Activated naive CD8-positive, alpha-beta T cell treated with anti-CD3 and anti-CD28 coated beads, Interleukin-2, amount 10 ng/mL, durations not matched to agents 7 days and 5 days (primary cell): ENCODE results near the gene CLEC11A. TPM values are rescaled to one million over a fixed set of nuclear protein-coding genes. Genes with fewer than 3 reads are reported as not detected.
A peak's percentile ranks its signal among the peaks of the same experiment; 100 is the strongest.

Experiments
- ATAC-seq: fragments of 150-1000 bp; cut with Tn5 transposase; one replicate; pipeline ENCODE4 v1.10.0; 2021; ENCODE audit warnings: low read depth, moderate library complexity
- POLR2A ChIA-PET: fragments of 350-600 bp; sonication (Branson Sonifier 250); formaldehyde crosslinking; loops from one replicate; lab custom pipeline; 2021; ENCODE audit warnings: antibody characterized with exemption; lab: Charles Lee
- DNase-seq: peaks from one replicate; pipeline ENCODE4 v3.0.0; 2021
- H3K27ac Mint-ChIP-seq: one replicate; pipeline ENCODE4 v1.8.0; 2022; ENCODE audit warnings: mild to moderate bottlenecking, mixed read lengths
- H3K27me3 Mint-ChIP-seq: one replicate; pipeline ENCODE4 v1.8.0; 2022; ENCODE audit warnings: mild to moderate bottlenecking, moderate library complexity, mixed read lengths
- H3K36me3 Mint-ChIP-seq: one replicate; pipeline ENCODE4 v1.8.0; 2021; ENCODE audit warnings: mild to moderate bottlenecking, mixed read lengths
- H3K4me1 Mint-ChIP-seq: one replicate; pipeline ENCODE4 v1.8.0; 2021; ENCODE audit warnings: mixed read lengths
- H3K4me3 Mint-ChIP-seq: one replicate; pipeline ENCODE4 v1.8.0; 2022; ENCODE audit warnings: mild to moderate bottlenecking, moderate library complexity, mixed read lengths
- H3K9me3 Mint-ChIP-seq: one replicate; pipeline ENCODE4 v1.8.0; 2021; ENCODE audit warnings: mixed read lengths
- total RNA-seq, 2 experiments: library from RNA; stranded (reverse); gene quantifications; one replicate each; pipeline ENCODE4 v1.2.3, GENCODE V29; 2021

The CLEC11A gene
- total RNA-seq, 2 experiments from 2014 or later, result 2.4 to 2.7 TPM

DNA sequence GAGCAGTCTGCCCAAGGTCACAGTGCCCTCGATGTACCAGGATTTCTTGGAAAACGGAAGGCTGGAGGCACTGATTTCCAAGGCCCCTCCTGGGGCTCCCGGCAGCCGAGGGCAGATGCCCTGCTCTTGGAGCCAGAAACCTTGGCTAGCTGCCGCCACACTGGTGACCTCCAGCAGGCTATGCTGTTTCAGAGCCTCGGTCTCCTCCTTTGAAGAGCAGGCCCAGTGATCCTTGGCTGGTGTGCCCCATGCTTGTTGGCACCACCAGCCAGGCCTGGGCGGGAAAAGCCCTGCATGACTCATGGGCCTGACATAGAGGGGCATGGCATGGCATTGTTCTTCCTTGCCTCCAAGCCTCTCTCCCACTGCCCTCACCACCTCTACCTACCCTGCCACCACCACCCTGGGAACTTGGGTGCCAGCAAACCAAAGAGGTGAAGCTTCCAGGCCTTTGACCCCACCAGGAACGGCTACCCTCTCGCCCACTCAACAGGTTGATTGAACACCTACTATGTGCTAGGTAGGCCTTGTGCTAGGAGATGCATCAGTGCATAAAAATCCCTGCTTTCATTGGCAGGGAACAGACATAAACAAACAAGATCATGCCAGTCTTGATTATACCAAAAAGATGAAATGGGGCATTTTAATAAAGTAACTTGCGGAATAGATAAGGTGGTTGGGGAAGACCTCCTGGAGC, 1.6 kb upstream of the CLEC11A start:
- Mint-ChIP-seq H3K27me3 (peaks cover 41% of the 10 kb centered on the region), H3K9me3 (no peaks in the 10 kb centered on the region), H3K4me1 (peaks cover 16% of the 10 kb centered on the region), H3K27ac (no peak overlapping the region), H3K36me3 (peaks cover 2% of the 10 kb centered on the region), H3K4me3 (no peak overlapping the region)
- ATAC-seq (no peak), DNase-seq (no peak)
- POLR2A ChIA-PET, result no interaction called here

DNA sequence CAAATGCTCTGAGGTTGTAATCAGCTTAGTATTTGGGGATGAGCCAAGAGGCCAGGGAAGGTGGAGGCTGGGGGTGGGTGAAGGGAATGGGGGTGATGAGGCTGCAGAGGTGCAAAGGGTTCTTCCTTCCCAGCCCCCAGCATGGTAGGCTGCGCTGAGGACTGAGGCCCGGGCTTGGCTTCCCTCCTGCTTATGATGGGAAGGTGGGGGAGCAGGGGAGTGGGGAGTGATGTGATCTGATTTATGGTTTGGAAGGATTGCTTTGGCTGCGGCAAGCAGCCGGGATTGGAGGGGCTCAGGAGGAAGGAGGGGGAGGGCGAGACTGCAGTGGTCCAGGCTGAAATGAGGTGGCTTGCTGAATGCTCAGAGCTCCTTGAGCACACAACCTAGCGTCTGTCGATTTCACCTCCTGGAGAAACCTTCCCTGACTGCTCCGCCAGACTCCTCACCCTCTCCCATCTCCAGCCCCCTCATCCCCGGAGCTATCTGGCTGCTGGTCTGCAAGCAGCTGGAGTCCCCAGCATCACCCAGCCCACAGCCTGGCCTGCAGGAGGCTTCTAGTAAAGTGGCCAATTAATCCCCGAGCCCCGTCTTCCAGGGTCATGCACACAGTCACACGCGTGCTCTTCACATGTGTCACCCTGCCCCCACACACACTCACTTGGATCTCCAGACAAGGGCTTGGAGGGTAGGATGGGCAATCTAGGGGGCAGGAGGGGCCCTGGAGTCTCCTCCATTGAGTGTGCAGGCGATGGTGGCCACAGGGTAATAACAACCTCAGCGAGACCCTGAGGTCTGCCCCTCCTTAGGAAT, 757 bp upstream of the CLEC11A start:
- POLR2A ChIA-PET, result no interaction called here

DNA sequence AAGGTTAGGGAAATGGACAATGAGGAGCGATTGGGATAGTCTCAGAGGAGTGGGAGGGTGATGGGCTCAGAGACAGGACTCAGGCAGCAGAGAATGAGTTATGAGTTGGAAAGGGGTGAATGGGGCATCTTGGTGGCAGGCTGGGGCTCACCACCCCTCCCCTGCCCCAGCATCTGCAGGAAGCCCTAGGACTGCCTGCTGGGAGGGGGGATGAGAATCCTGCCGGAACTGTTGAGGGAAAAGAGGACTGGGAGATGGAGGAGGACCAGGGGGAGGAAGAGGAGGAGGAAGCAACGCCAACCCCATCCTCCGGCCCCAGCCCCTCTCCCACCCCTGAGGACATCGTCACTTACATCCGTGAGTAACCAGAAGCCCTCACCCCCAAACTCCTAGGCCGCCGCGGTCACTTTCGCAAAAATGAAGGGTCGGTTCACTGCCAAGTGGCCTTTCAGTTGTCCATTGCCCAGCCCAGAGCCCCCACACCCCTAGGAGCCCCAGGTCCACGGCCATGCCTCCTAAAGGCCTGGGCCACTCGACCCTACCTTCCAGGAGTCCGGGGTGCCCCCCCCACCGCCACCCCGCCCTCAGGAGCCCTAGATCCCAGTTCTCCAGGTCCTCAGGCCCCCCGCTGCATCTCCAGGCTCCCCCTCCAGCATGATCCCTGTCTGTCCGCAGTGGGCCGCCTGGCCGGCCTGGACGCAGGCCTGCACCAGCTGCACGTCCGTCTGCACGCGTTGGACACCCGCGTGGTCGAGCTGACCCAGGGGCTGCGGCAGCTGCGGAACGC, 764 bp downstream of the CLEC11A start:
- H3K9me3 Mint-ChIP-seq, result no peaks in the 10 kb centered on the region
- POLR2A ChIA-PET, result interaction anchor here (0.9 to 2.6 kb wide), 5 partner anchors 54 to 213 kb away, joined by 3 to 18 read pairs (median 7); partner anchors contain the start of gene JOSD2
- H3K27ac Mint-ChIP-seq, result no peak overlapping the region

More for the DNA sequence above, 757 bp upstream of the CLEC11A start:
- Mint-ChIP-seq H3K4me3 (no peak overlapping the region), H3K36me3 (peaks cover 3% of the 10 kb centered on the region), H3K27me3 (peaks cover 37% of the 10 kb centered on the region), H3K27ac (no peak overlapping the region), H3K4me1 (peaks cover 20% of the 10 kb centered on the region), H3K9me3 (no peaks in the 10 kb centered on the region)
- DNase-seq (no peak), ATAC-seq (no peak)

DNA sequence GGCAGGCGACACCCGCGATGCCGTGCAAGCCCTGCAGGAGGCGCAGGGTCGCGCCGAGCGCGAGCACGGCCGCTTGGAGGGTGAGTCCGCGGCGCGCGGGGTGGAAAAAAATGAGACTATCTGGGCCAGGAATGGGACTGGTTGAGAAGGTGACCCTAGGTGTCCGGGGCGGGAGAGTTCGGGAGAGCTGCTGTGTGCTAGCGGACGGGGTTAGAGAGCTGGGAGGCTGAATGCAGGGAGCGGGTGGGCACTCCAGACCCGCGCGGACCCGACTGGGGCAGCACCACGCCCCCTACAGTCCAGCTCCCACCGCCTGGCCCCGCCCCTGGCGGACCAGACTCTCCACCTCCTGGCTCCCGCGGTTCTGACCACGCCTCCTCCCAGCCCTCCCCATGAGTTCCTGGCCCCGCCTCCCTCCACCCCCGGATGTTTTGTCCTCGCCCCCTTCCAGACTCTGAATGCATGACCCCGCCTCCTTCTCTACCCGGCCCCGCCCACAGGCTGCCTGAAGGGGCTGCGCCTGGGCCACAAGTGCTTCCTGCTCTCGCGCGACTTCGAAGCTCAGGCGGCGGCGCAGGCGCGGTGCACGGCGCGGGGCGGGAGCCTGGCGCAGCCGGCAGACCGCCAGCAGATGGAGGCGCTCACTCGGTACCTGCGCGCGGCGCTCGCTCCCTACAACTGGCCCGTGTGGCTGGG, 1.5 kb downstream of the CLEC11A start:
- DNase-seq (peak; percentile 98), ATAC-seq (peak; percentile 84)
- POLR2A ChIA-PET, result interaction anchor here (0.5 to 2.6 kb wide), 14 partner anchors 12 to 641 kb away, joined by 3 to 18 read pairs (median 4); partner anchors contain the start of gene JOSD2
- peak overlapping the region; percentile 96 for H3K4me3 Mint-ChIP-seq
- peaks cover 3% of the 10 kb centered on the region for H3K36me3 Mint-ChIP-seq
- no peaks in the 10 kb centered on the region for H3K9me3 Mint-ChIP-seq
- H3K27ac Mint-ChIP-seq, result peak overlapping the region; percentile 94
- peaks cover 27% of the 10 kb centered on the region for H3K4me1 Mint-ChIP-seq
- H3K27me3 Mint-ChIP-seq, result peaks cover 32% of the 10 kb centered on the region

More for the DNA sequence above, 764 bp downstream of the CLEC11A start:
- H3K4me3 Mint-ChIP-seq, result peak overlapping the region; percentile 96
- ATAC-seq (no peak), DNase-seq (no peak)
- H3K27me3 Mint-ChIP-seq, result peaks cover 32% of the 10 kb centered on the region
- peaks cover 3% of the 10 kb centered on the region for H3K36me3 Mint-ChIP-seq
- H3K4me1 Mint-ChIP-seq, result peaks cover 27% of the 10 kb centered on the region

DNA sequence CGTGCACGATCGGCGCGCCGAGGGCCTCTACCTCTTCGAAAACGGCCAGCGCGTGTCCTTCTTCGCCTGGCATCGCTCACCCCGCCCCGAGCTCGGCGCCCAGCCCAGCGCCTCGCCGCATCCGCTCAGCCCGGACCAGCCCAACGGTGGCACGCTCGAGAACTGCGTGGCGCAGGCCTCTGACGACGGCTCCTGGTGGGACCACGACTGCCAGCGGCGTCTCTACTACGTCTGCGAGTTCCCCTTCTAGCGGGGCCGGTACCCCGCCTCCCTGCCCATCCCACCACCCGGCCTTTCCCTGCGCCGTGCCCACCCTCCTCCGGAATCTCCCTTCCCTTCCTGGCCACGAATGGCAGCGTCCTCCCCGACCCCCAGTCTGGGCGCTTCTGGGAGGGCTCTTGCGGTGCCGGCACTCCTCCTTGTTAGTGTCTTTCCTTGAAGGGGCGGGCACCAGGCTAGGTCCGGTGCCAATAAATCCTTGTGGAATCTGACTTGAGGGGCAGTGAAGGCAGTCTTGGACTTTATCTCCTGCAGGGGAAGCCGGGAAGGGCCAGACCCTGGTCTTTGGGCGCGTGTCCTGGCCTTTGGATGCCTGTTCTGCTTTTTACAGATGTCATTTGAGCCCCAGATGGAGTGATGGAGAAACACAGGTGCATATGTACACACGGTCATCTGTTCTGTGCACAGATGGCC, 2.2 kb downstream of the CLEC11A start:
- ATAC-seq (peak; percentile 71), DNase-seq (no peak)
- POLR2A ChIA-PET, result interaction anchor here (0.7 to 2.6 kb wide), 12 partner anchors 12 to 640 kb away, joined by 3 to 18 read pairs (median 4); partner anchors contain the start of gene JOSD2
- H3K36me3 Mint-ChIP-seq, result peaks cover 3% of the 10 kb centered on the region
- peaks cover 27% of the 10 kb centered on the region for H3K4me1 Mint-ChIP-seq
- H3K4me3 Mint-ChIP-seq, result peak overlapping the region; percentile 96
- peak overlapping the region; percentile 94 for H3K27ac Mint-ChIP-seq
- peaks cover 27% of the 10 kb centered on the region for H3K27me3 Mint-ChIP-seq
- no peaks in the 10 kb centered on the region for H3K9me3 Mint-ChIP-seq

DNA sequence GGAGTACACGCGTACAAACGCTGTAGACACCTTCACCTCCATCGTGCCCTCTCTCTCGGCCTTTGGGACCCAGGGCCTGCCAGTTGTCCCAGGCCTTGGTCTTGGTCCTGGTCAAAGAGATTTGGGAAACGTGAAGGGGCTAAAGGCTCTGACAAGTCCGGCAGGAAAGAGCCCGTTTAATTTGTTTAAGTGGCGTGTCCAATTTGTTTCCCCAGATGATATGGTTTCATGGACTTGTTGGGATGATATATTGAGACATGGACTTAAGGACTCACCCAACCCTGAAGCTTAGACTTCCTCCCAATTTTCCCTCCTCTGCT, 2.7 kb downstream of the CLEC11A start:
- POLR2A ChIA-PET, result interaction anchor here (2.6 kb wide), 1 partner anchor 78 kb away, joined by 18 read pairs; no protein-coding TSS in a partner anchor
- Mint-ChIP-seq H3K9me3 (no peaks in the 10 kb centered on the region), H3K4me1 (peaks cover 27% of the 10 kb centered on the region), H3K27ac (peak overlapping the region; percentile 94), H3K27me3 (peaks cover 22% of the 10 kb centered on the region), H3K4me3 (peak overlapping the region; percentile 96), H3K36me3 (peaks cover 3% of the 10 kb centered on the region)
- DNase-seq (no peak), ATAC-seq (no peak)

DNA sequence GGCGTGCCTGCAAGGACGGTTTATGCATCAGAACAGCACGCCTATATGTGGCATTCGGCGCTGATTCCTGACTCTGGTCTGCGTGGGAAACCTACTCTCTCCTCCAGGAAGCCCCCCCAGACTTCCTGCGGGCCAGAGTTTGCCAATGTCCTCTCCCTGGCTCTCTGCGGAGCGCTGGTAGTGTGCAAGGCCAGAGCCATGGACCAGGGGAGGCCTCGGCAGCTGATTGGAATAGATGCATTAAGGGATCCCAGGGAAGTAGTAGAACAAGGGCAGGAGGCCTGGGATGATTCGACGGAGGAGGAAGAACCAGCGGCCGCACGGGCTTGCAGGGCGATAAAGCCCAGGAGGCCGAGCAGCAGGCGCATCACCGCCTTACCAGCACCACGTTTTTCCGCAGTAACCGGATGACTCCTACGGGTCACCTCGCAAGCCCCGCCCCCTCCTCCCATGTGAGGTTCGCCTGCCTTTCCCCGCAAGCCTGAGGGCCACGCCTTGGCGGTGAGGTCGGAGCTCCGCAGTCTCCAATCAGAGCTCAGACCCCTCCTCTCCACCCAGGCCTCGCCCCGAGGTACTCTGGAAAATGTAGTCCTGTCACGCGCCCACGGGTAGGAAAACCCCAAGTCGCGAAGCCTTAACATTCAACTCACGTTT, 5.0 kb downstream of the CLEC11A start:
- peak overlapping the region; percentile 64 for H3K4me3 Mint-ChIP-seq
- ATAC-seq (peak; percentile 41), DNase-seq (peak; percentile 85)
- H3K36me3 Mint-ChIP-seq, result peaks cover 3% of the 10 kb centered on the region
- POLR2A ChIA-PET, result interaction anchor here (1.3 kb wide), 2 partner anchors 10 to 217 kb away, joined by 3 to 4 read pairs; partner anchors contain the start of gene JOSD2
- H3K27ac Mint-ChIP-seq, result peak overlapping the region; percentile 75
- H3K9me3 Mint-ChIP-seq, result no peaks in the 10 kb centered on the region
- H3K27me3 Mint-ChIP-seq, result peaks cover 6% of the 10 kb centered on the region
- H3K4me1 Mint-ChIP-seq, result peaks cover 27% of the 10 kb centered on the region

DNA sequence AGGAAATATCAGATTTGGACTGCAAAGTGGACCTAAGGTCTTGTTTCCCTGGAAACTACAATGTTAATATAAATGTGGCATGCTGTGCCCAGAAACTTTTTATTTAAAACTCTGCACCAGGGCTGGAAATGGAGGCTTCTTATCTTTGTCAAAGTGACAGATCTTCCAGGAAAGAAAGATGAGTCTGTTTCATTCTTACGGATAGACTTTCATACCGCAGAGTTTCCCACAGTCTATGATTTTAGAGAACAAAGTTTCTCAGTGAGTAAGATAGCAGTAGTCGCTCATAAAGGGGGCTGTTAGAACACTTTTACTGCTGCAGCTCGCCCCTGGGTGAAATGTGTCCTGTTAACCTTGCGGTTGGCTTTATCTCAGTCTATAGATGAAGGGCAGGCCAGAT, 6.7 kb downstream of the CLEC11A start:
- no peak overlapping the region for H3K4me3 Mint-ChIP-seq
- H3K9me3 Mint-ChIP-seq, result no peaks in the 10 kb centered on the region
- H3K4me1 Mint-ChIP-seq, result peaks cover 23% of the 10 kb centered on the region
- DNase-seq (no peak), ATAC-seq (no peak)
- peaks cover 5% of the 10 kb centered on the region for H3K27me3 Mint-ChIP-seq
- POLR2A ChIA-PET, result interaction anchor here (0.7 kb wide), 1 partner anchor 801 kb away, joined by 5 read pairs; the partner anchor contains the start of gene NUP62
- no peak overlapping the region for H3K27ac Mint-ChIP-seq
- H3K36me3 Mint-ChIP-seq, result peaks cover 3% of the 10 kb centered on the region

DNA sequence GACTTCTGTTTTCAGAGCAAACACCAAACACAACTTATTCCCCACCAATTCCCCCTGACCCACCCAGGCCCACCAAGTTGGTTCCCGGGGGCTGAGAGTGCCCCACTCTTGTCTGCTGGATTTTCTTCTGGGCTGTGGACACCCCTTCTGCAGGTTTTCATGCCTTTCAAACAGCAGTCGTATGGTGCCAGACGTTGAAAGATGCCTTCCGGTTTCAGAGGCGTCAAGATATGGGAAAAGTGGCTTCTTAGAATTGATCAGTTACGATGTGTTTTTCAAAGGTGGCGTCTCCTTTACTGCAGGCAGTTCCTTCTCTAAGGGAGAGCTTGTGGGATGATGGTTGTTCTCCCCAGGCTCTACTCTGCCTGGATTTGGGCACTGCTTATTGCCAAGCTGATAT, 12.7 kb downstream of the CLEC11A start:
- Mint-ChIP-seq H3K36me3 (no peaks in the 10 kb centered on the region), H3K27me3 (peaks cover 8% of the 10 kb centered on the region), H3K4me1 (no peaks in the 10 kb centered on the region), H3K27ac (no peak overlapping the region), H3K4me3 (no peak overlapping the region), H3K9me3 (no peaks in the 10 kb centered on the region)
- ATAC-seq (no peak), DNase-seq (no peak)
- POLR2A ChIA-PET, result no interaction called here

DNA sequence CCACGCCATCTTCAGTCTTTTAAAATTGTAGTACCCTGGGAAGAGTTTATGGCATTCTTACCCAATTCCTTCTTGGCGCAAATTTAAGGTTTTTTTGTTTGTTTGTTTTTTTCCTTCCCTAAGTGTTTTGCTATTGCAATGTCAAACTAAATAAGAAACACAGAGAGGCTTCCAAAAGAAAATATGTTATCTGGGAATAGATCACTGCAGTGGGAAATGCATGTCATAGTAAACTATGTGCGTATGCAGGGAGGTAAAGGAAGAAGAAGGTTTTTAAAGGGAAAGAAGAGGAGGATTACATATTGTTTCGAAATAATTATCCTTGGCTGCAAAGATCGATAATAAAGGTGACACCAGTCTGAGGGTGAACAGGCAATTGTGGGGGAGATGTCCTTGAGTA, 13.2 kb downstream of the CLEC11A start:
- peaks cover 13% of the 10 kb centered on the region for H3K27me3 Mint-ChIP-seq
- no peaks in the 10 kb centered on the region for H3K36me3 Mint-ChIP-seq

DNA sequence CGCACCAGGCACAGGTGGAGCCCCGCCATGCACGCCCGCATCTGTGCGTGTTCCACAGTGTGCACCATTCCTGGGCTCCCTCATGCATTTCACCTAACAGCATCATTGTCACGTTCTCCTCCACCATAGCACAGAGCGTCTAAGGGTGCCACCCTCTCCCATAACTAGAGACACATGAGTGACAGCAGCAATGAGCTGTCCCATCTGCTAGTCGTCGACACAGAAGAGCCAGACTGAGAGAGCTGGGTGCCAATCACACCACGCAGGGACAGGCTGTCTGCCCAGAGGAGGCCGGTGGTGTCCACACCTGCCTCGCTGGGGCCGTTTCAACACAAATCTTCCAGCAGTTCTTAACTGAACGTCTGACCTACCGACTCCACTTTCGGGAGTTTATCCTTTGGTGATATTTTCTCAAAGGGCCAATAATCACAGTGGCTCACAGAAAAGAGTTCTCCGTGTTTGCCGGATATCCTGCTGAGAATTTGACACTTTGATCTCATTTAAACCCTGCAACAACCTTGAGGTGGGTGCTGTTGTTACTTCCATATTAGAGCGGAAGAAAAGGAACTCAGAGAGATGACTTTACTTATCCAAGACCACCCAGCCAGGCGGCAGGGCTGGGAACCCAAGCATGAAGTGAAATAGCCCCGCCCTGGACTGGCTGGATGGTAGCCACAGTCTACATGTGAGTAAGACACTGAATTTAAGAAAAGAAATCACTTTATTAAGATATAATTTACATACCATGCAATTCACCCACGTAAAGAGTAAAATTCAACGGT, 16.2 kb downstream of the CLEC11A start:
- H3K4me1 Mint-ChIP-seq, result no peaks in the 10 kb centered on the region
- H3K27ac Mint-ChIP-seq, result no peak overlapping the region
- no peak for DNase-seq
- no peak for ATAC-seq
- H3K4me3 Mint-ChIP-seq, result no peak overlapping the region
- POLR2A ChIA-PET, result no interaction called here
- H3K9me3 Mint-ChIP-seq, result no peaks in the 10 kb centered on the region
- H3K27me3 Mint-ChIP-seq, result peaks cover 18% of the 10 kb centered on the region
- no peaks in the 10 kb centered on the region for H3K36me3 Mint-ChIP-seq

More for the DNA sequence above, 13.2 kb downstream of the CLEC11A start:
- H3K27ac Mint-ChIP-seq, result no peak overlapping the region
- H3K9me3 Mint-ChIP-seq, result no peaks in the 10 kb centered on the region
- H3K4me1 Mint-ChIP-seq, result no peaks in the 10 kb centered on the region
- no peak for DNase-seq
- no peak for ATAC-seq
- POLR2A ChIA-PET, result no interaction called here
- H3K4me3 Mint-ChIP-seq, result no peak overlapping the region
